ENCODE data around the gene FUT2. TPM values are rescaled to one million over a fixed set of nuclear protein-coding genes. Genes with fewer than 3 reads are reported as not detected.

The FUT2 gene
- total RNA-seq, 6 experiments from 2014 or later: not detected

- Mint-ChIP-seq H3K4me3 (no peak overlapping the region), H3K27me3 (ENCODE audit: insufficient read depth) (peaks cover 28% of the 10 kb centered on the region), H3K36me3 (ENCODE audit: low read depth) (peaks cover 5% of the 10 kb centered on the region; the same call in 1 of the 2 replicates), H3K4me1 (ENCODE audit: low read depth) (0 out of 2 replicates have a peak, but pooled peaks cover 5% of the 10 kb centered on the region), H3K9me3 (no peaks in the 10 kb centered on the region; the same call in 1 of the 2 replicates), H3K27ac (no peak overlapping the region)
- TF ChIP-seq, protein P1, sequence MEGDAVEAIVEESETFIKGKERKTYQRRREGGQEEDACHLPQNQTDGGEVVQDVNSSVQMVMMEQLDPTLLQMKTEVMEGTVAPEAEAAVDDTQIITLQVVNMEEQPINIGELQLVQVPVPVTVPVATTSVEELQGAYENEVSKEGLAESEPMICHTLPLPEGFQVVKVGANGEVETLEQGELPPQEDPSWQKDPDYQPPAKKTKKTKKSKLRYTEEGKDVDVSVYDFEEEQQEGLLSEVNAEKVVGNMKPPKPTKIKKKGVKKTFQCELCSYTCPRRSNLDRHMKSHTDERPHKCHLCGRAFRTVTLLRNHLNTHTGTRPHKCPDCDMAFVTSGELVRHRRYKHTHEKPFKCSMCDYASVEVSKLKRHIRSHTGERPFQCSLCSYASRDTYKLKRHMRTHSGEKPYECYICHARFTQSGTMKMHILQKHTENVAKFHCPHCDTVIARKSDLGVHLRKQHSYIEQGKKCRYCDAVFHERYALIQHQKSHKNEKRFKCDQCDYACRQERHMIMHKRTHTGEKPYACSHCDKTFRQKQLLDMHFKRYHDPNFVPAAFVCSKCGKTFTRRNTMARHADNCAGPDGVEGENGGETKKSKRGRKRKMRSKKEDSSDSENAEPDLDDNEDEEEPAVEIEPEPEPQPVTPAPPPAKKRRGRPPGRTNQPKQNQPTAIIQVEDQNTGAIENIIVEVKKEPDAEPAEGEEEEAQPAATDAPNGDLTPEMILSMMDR (IDR thresholded peaks at IDR 0.05): no peak
- no peak for DNase-seq
Measured at GRCh38 chr19:48750351-48750750, 54.6 kb downstream of the FUT2 start.

DNA sequence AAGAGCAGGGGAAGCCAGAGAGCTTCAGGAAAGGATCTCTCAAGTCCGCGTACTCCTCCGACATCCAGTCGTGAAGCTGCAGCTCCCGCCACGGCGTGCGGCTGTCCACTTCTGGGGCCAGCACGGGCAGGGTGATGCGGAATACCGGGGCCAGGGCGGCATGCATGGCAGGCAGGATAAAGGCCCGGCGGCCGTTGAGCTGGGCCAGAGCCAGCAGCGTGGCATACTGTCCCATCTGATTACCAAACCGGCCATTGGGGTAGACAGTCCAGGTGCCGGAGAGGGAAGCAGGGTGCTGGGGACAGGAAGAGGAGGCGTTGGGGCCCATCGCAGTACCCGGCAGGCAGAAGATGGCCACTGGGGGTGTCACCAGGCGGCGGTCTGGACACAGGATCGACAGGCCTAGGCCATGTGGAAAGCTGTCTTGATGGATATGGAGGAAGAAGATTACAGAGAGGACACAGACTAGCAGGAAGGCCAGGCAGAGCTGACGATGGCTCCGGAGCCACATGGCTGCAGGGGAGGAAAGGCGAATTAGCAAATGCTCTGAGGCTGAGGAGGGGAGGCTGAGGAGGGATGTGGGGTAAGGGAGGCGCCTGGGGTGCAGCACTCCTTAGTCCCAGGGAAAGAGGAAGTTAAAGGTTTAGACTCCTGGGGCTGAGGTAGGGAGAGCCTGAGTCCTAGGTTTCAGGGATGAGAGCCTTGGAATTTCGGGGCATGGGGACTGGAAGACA is 55.2 kb downstream of the FUT2 start:
- Mint-ChIP-seq H3K4me3 (no peak overlapping the region), H3K4me1 (ENCODE audit: low read depth) (0 out of 2 replicates have a peak, but pooled peaks cover 5% of the 10 kb centered on the region), H3K27me3 (ENCODE audit: insufficient read depth) (peaks cover 28% of the 10 kb centered on the region), H3K9me3 (no peaks in the 10 kb centered on the region; the same call in 1 of the 2 replicates), H3K27ac (no peak overlapping the region), H3K36me3 (ENCODE audit: low read depth) (peaks cover 5% of the 10 kb centered on the region; the same call in 1 of the 2 replicates)
- TF ChIP-seq, protein P1 (IDR thresholded peaks at IDR 0.05): no peak
- no peak for DNase-seq

DNA sequence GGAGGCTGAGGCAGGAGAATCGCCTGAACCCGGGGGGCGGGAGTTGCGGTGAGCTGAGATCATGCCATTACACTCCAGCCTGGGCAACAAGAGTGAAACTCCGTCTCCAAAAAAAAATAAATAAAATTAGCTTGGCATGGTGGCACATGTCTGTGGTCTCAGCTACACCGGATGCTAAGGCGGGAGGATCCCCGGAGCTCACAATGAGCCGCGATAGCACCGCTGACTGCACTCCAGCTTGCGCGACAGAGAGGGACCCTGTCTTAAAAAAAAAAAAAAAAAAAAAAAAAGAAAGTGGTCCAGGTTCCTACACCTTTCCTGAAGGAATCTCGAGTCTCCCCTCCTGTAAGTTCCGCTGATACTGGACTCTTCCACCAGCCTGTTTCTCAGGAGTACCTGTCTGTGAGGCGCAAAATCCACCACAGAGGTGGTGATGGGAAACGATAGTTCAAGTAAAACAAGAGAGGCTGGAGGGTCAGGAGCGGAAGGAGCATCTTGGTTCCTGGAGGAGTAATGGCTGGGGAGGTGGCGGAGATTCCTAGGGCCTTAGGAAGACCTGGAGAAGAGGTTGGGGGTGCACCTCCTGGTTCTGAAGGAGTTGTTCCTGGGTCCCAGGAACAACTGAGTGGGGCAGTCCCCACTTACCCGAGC is 56.2 kb downstream of the FUT2 start:
- H3K27ac Mint-ChIP-seq: no peak overlapping the region
- no peaks in the 10 kb centered on the region for H3K9me3 Mint-ChIP-seq
- H3K27me3 Mint-ChIP-seq (ENCODE audit: insufficient read depth): peaks cover 27% of the 10 kb centered on the region
- TF ChIP-seq, protein P1 (IDR thresholded peaks at IDR 0.05): no peak
- 0 out of 2 replicates have a peak, but pooled peaks cover 5% of the 10 kb centered on the region for H3K4me1 Mint-ChIP-seq (ENCODE audit: low read depth)
- peak overlapping the region; percentile 77 for H3K4me3 Mint-ChIP-seq
- no peaks in the 10 kb centered on the region for H3K36me3 Mint-ChIP-seq (ENCODE audit: low read depth)
- no peak for DNase-seq

GRCh38 chr19:48752496-48753365 is 57.0 kb downstream of the FUT2 start, which contains the start of gene FUT1:
Gene FUT1 (minus strand): TSS chr19:48752641. CDS start chr19:48751281, 1,360 bp downstream.
- H3K36me3 Mint-ChIP-seq (ENCODE audit: low read depth): no peaks in the 10 kb centered on the region
- H3K27me3 Mint-ChIP-seq (ENCODE audit: insufficient read depth): peaks cover 30% of the 10 kb centered on the region
- peak within 1 kb of the TSS; percentile 77 for H3K4me3 Mint-ChIP-seq
- TF ChIP-seq, protein P1 (IDR thresholded peaks at IDR 0.05): no peak
- DNase-seq: no peak
- H3K27ac Mint-ChIP-seq: no peak within 1 kb of the TSS
- 0 out of 2 replicates have a peak, but pooled peaks cover 5% of the 10 kb centered on the region for H3K4me1 Mint-ChIP-seq (ENCODE audit: low read depth)
- H3K9me3 Mint-ChIP-seq: no peaks in the 10 kb centered on the region

GRCh38 chr19:48755084-48755641 is 59.4 kb downstream of the FUT2 start, which contains the start of gene FGF21:
Gene FGF21 (plus strand): TSS chr19:48755524. CDS start chr19:48756237, 713 bp downstream.
- TF ChIP-seq, protein P1 (IDR thresholded peaks at IDR 0.05): no peak
- Mint-ChIP-seq H3K4me1 (ENCODE audit: low read depth) (0 out of 2 replicates have a peak, but pooled peaks cover 5% of the 10 kb centered on the region), H3K4me3 (no peak within 1 kb of the TSS), H3K9me3 (no peaks in the 10 kb centered on the region), H3K27me3 (ENCODE audit: insufficient read depth) (peaks cover 33% of the 10 kb centered on the region), H3K36me3 (ENCODE audit: low read depth) (no peaks in the 10 kb centered on the region), H3K27ac (no peak within 1 kb of the TSS)
- no peak for DNase-seq

Measured in HFFc6 (cell line).